ENCODE results near the gene TSSK6. TPM values are rescaled to one million over a fixed set of nuclear protein-coding genes. Genes with fewer than 3 reads are reported as not detected.

TSSK6 gene
- total and polyA plus RNA-seq, 3 donors from 2014 or later = 117 to 722 (median 125) TPM

GRCh38 chr19:19520989-19521388 lies 5.6 kb upstream of the TSSK6 start:
- Histone ChIP-seq H3K4me3 (no peak overlapping the region), H3K27ac (no peak overlapping the region), H3K9me3 (no peaks in the 10 kb centered on the region), H3K27me3 (no peaks in the 10 kb centered on the region), H3K36me3 (ENCODE audit: low read depth, missing control alignments) (no peaks in the 10 kb centered on the region), H3K4me1 (peaks cover 17% of the 10 kb centered on the region)
- intact Hi-C loops (cut with DNase I; ENCODE audit: low total_unique reads) = no loop called here
- no peak for TF ChIP-seq POLR2A (IDR thresholded peaks at IDR 0.05)
- TF ChIP-seq CTCF (IDR thresholded peaks at IDR 0.05) = no peak
- DNase-seq = no peak
- WGBS, 2 donors = 80 to 88% methylated on average over 6 of the region's 6 CpGs

- DNase-seq = no peak
- no peak for TF ChIP-seq POLR2A (IDR thresholded peaks at IDR 0.05)
- TF ChIP-seq CTCF (IDR thresholded peaks at IDR 0.05) = no peak
- WGBS, 2 donors = 63 to 69% methylated on average over 10 of the region's 10 CpGs
- Histone ChIP-seq H3K4me3 (peak overlapping the region in 1 of 2 donors; percentile 87), H3K27me3 (no peaks in the 10 kb centered on the region), H3K4me1 (peaks cover 11% of the 10 kb centered on the region), H3K36me3 (ENCODE audit: low read depth, missing control alignments) (no peaks in the 10 kb centered on the region), H3K27ac (no peak overlapping the region), H3K9me3 (no peaks in the 10 kb centered on the region)
- intact Hi-C loops (cut with DNase I; ENCODE audit: low total_unique reads) = no loop called here
Measured at GRCh38 chr19:19517235-19517619, 1.9 kb upstream of the TSSK6 start.

GRCh38 chr19:19515642-19516519 lies 533 bp upstream of the TSSK6 start, which contains the start of gene NDUFA13:
NDUFA13 (plus strand) TSS chr19:19516225; CDS start chr19:19516239, 14 bp downstream.
- H3K4me1 ChIP-seq = peaks cover 11% of the 10 kb centered on the region
- DNase-seq = peak; percentile 96
- H3K36me3 ChIP-seq (ENCODE audit: low read depth, missing control alignments) = no peaks in the 10 kb centered on the region
- WGBS, 2 donors = 0 to 7% methylated on average over 1 to 61 of the region's 61 CpGs
- no peaks in the 10 kb centered on the region for H3K9me3 ChIP-seq
- H3K27me3 ChIP-seq = no peaks in the 10 kb centered on the region
- H3K4me3 ChIP-seq = peak within 1 kb of the TSS; percentile 82 to 87
- intact Hi-C loops (cut with DNase I; ENCODE audit: low total_unique reads) = no loop called here
- TF ChIP-seq POLR2A (IDR thresholded peaks at IDR 0.05) (no peak), CTCF (IDR thresholded peaks at IDR 0.05) (no peak)
- H3K27ac ChIP-seq = peak within 1 kb of the TSS; percentile 65 to 85

GRCh38 chr19:19514215-19514657 lies 1.1 kb downstream of the TSSK6 start:
- intact Hi-C loops (cut with DNase I; ENCODE audit: low total_unique reads) = no loop called here
- peak overlapping the region; percentile 27 to 87 for H3K4me3 ChIP-seq
- 14 to 26% methylated on average over 35 to 45 of the region's 46 CpGs for WGBS, 2 donors
- H3K9me3 ChIP-seq = no peaks in the 10 kb centered on the region
- H3K27me3 ChIP-seq = no peaks in the 10 kb centered on the region
- H3K4me1 ChIP-seq = peaks cover 11% of the 10 kb centered on the region
- DNase-seq = peak; percentile 79
- TF ChIP-seq POLR2A (IDR thresholded peaks at IDR 0.05) (no peak), CTCF (IDR thresholded peaks at IDR 0.05) (no peak)
- H3K27ac ChIP-seq = no peak overlapping the region
- H3K36me3 ChIP-seq (ENCODE audit: low read depth, missing control alignments) = no peaks in the 10 kb centered on the region

Data from testis (tissue), 3 donors.